ENCODE measurements around the gene TOGARAM2.

TOGARAM2 gene

DNA sequence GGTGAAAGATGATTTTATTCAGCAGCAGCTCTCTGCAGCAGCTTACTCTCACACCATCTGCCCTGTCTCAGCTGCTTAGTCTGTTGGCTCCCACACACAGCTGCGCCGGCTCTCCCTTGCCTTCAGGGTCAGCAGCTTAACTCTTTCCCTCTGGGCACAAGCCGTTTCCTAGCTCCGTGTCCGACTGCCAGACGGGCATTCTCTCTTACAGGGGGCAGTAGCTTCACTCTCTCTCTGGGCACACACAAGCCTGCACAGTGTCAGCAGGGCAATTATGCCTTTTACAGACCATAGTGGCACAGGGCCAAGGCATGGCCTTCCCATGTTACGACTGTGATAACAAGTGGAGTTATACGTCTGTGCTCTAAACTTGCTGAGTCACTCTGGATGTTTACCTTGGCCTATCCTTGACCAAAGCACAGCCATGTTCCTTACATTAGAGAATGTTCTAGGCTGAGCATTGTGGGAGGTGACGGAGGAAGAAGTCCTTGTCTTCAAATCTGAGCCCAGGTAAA, 61.5 kb downstream of the TOGARAM2 start:
- in situ Hi-C loops (cut with HindIII; ENCODE audit: low pct_unique_long_range_greater_than_20kb, low sequenced_read_pairs): no loop called here
- no peak for TF ChIP-seq JUND (IDR thresholded peaks at IDR 0.05; ENCODE audit: low read depth)
- no peak for DNase-seq (ENCODE audit: low read depth in 1 of 2, low spot score in 1 of 2)

DNA sequence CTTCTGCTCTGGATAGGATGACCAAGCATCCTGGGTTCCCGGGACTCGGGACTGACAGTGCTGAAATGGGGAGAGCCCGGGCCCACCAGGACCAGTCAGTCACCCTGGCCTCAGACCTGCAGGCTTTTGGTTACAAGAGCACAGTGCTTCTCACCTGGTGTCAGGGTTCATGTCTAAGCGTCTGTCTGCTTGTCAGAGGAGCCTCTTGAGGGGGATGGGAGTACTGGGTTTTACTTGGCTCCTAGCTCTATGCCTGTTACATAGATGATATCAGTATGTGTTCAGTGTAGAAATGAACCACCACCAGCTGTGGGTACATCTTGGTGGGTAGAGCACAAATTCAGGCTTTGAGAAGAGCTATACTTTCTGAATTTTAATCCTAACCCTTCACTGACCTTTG, 63.4 kb downstream of the TOGARAM2 start:
- no peak for DNase-seq (ENCODE audit: low read depth in 1 of 2, low spot score in 1 of 2)
- in situ Hi-C loops (cut with HindIII; ENCODE audit: low pct_unique_long_range_greater_than_20kb, low sequenced_read_pairs): no loop called here

DNA sequence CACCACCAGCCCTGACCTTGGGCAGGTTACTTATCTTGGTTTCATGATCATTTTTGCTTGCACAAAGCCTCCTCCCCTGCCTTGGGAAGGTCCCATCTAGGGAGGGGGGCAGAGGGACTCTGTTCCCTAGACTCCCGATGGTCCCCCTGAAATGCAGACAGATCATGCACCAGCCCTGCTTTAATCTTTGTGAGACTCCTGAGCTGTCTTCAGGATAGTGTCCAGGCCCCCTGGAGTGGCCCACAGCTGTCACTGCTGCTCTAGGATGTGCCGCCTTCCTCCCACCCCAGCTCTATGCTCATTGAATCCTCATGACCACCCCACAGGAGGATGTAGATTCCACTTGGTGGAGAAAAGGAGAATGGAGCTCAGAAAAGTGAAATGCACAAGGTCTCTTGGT, 65.2 kb downstream of the TOGARAM2 start:
- in situ Hi-C loops (cut with HindIII; ENCODE audit: low pct_unique_long_range_greater_than_20kb, low sequenced_read_pairs): no loop called here
- TF ChIP-seq JUND (IDR thresholded peaks at IDR 0.05; ENCODE audit: low read depth): no peak

More for the DNA sequence above, 63.4 kb downstream of the TOGARAM2 start:
- no peak for TF ChIP-seq JUND (IDR thresholded peaks at IDR 0.05; ENCODE audit: low read depth)

DNA sequence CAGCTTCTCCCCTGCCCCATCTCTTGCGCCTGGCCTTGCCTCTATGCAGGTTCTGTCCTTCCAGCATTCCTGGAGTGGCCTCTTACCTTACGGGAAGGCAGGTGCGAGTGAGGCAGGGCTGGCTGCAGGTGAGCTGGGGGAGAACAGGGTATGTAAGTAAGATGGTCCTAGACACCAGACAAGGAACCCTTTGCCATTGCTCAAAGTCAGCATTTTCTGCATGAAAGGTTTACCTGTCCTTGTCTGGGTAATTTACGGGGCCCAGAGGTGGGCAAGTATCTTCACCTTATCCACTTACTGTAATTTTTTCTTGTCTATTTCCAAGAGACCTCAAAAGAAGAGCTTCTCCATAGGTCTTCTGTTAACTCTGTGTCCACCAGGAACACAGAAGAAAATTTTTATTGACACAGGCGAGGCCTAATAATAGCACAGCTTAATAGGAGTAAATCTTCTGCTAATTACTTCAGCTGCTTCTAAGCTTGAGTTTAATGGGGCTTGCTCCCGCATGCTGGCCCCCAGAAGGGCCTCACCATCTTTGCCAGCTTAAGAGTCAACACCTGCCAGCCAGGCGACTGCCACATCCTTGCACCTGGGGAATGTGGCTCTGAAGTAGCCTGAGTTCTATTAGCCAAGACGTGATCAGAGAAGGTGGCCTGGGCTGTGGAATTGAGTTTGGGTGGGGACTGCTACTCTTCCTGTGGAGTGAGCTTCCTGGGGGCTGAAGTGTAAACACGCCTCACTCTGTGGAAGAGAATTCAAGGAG, 66.2 kb downstream of the TOGARAM2 start:
- in situ Hi-C loops (cut with HindIII; ENCODE audit: low pct_unique_long_range_greater_than_20kb, low sequenced_read_pairs): no loop called here
- DNase-seq (ENCODE audit: low read depth in 1 of 2, low spot score in 1 of 2): no peak
- TF ChIP-seq JUND (IDR thresholded peaks at IDR 0.05; ENCODE audit: low read depth): no peak

More for the DNA sequence above, 65.2 kb downstream of the TOGARAM2 start:
- DNase-seq (ENCODE audit: low read depth in 1 of 2, low spot score in 1 of 2): no peak

DNA sequence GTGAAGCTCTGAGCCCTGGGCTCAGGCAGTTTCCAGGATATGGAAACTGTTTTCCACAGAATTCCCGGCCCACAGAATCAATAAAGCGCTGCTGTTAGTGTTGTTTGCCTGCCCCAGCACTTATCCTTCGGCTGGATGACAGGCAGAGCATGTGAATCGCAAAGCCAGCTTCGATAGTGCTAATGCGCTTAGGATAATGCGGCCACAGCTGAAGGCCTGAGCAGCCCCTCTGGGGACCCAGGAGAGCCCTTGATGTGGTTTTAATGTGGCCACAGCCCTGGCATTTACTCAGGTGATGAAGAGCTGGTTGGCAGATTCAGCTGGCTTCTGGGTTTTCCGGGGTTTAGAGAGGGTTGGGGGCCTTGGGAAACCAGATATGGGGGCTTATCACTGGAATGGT, 69.5 kb downstream of the TOGARAM2 start:
- no peak for TF ChIP-seq JUND (IDR thresholded peaks at IDR 0.05; ENCODE audit: low read depth)
- DNase-seq (ENCODE audit: low read depth in 1 of 2, low spot score in 1 of 2): no peak
- in situ Hi-C loops (cut with HindIII; ENCODE audit: low pct_unique_long_range_greater_than_20kb, low sequenced_read_pairs): no loop called here

DNA sequence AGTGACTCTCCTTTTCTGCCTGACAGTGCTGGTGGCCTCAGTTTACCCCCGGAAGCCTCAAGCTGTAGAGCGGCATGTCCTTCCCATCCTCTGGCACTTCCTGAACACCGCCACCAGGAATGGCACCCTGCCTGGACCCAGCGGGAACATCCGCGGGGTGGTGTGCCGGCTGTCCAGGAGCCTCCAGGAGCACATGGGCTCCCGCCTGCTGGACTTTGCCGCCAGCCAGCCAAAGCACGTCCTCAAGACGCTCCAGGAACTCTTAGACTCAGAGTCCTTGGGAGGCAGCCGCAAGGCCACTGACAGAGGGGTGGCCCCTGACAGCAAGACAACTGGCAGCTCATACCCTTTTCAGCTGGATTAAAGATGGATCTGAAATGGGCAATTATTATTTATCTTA, 70.6 kb downstream of the TOGARAM2 start:
- no peak for TF ChIP-seq JUND (IDR thresholded peaks at IDR 0.05; ENCODE audit: low read depth)
- no peak for DNase-seq (ENCODE audit: low read depth in 1 of 2, low spot score in 1 of 2)
- in situ Hi-C loops (cut with HindIII; ENCODE audit: low pct_unique_long_range_greater_than_20kb, low sequenced_read_pairs): no loop called here

DNA sequence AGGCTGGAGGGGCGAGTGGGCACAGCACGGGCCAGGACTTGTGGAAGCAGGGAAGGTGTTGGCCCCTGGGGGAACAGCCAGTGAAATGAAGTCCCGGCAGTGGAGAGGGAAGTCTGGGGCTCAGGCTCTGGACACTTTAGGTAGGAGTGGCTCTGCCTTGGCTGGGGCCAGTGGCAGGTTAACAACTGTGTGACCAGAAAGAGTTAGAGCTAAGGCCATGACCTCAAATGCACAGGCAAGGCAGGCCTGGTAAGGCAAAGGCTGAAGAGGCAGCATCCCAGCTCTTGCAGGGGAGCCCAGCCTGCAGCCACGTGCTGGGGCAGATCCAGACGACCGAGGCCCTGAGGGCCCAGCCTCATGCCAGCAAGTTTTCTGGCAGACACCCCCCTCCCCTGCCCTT, 71.7 kb downstream of the TOGARAM2 start:
- in situ Hi-C loops (cut with HindIII; ENCODE audit: low pct_unique_long_range_greater_than_20kb, low sequenced_read_pairs): no loop called here

DNA sequence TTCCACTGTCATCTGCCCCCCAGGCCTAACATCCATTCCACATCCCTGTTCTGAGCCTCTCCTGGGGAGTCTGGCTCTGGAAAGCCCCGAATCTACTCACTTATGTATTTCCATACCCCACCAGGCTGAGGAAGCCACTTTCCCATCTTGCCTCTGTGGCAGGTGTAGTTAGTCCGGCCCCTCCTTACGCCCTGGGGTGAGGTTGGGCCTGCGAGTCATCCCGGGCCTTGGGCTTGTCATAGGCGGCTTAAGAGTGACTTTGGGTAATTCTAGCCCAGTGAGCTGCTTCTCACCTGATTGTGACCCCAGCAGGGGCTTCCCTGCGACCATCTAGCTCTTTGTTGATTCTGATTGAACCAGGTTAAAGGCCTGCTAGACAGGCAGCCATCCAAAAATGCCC, 72.1 kb downstream of the TOGARAM2 start:
- in situ Hi-C loops (cut with HindIII; ENCODE audit: low pct_unique_long_range_greater_than_20kb, low sequenced_read_pairs): no loop called here
- DNase-seq (ENCODE audit: low read depth in 1 of 2, low spot score in 1 of 2): no peak
- TF ChIP-seq JUND (IDR thresholded peaks at IDR 0.05; ENCODE audit: low read depth): no peak

More for the DNA sequence above, 71.7 kb downstream of the TOGARAM2 start:
- no peak for DNase-seq (ENCODE audit: low read depth in 1 of 2, low spot score in 1 of 2)
- no peak for TF ChIP-seq JUND (IDR thresholded peaks at IDR 0.05; ENCODE audit: low read depth)

DNA sequence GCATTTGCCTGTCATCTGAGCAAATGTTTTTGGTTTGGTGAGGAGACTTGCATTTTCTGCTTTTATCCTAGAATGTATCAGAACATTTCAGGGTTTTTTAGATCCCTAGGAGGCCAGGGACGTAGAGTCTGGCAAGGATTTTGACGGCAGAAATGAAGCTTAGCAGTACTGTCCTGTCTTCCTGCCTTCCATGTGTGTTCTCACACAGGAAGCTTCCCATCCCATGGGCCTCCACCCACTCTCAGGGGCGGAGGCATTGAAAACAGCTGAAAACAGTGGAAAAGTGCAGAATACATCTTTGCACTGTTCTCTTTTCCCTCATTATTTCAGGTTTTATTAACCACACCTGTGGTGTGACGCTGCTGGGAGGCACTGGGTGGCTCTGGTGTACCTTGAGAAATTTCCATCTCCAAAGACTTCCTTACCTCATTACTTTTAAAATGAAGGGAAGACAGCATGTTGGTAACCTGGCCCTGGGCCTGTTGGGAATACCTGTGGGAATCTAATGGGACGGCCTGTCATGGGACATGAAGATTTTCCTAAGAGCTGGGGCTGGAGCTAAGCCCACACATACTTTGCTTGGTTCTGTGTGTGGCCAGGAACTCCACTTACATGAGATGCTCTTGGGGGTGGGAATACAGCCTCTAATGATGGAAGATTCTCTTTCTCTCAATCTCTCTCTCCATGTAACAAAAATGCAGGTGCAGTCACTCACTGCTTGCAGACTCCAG, 72.7 kb downstream of the TOGARAM2 start:
- peak; percentile 11 to 27 for DNase-seq (ENCODE audit: low read depth in 1 of 2, low spot score in 1 of 2)
- in situ Hi-C loops (cut with HindIII; ENCODE audit: low pct_unique_long_range_greater_than_20kb, low sequenced_read_pairs): no loop called here
- no peak for TF ChIP-seq JUND (IDR thresholded peaks at IDR 0.05; ENCODE audit: low read depth)

DNA sequence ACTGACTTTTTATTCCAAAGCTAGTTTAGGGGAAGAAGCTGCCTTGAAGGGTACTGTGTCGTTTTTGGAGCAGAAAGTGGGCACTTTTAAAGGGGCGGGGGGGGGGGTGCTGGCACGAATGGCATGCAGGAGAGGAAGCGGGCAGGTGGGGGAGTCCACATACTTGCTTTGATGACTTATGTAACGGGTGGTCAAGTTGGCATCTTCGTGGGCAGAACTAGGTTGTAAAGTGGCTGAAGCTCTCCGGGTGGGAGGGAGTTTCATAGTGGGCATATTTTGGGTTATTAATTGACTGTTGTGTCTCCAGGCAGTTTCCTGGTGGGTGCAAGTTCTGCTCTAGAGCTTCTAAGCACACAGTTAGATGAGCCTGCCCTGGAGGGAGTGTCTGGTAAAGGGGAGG, 73.3 kb downstream of the TOGARAM2 start:
- DNase-seq (ENCODE audit: low read depth in 1 of 2, low spot score in 1 of 2): no peak
- TF ChIP-seq JUND (IDR thresholded peaks at IDR 0.05; ENCODE audit: low read depth): no peak
- in situ Hi-C loops (cut with HindIII; ENCODE audit: low pct_unique_long_range_greater_than_20kb, low sequenced_read_pairs): no loop called here

DNA sequence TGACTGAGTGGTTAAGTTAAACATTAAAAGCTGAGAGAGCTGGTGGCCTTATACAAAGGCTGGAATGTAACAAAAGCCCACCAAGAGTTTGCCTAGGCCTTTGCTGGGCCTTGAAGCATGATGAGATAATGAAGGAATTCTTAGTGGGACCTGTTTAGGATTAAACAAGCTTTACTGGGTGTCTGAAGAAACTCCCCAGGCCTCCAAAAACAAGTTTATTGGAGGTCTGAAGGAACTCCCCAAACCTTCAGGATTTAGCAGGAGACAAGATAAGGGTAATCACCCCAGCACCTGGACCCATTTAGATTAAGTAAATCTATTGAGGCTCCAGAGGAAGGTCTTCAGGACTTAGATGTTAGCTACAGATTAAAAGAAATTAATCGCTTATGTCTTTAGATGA, 74.5 kb downstream of the TOGARAM2 start:
- TF ChIP-seq JUND (IDR thresholded peaks at IDR 0.05; ENCODE audit: low read depth): no peak
- no peak for DNase-seq (ENCODE audit: low read depth in 1 of 2, low spot score in 1 of 2)
- in situ Hi-C loops (cut with HindIII; ENCODE audit: low pct_unique_long_range_greater_than_20kb, low sequenced_read_pairs): no loop called here

DNA sequence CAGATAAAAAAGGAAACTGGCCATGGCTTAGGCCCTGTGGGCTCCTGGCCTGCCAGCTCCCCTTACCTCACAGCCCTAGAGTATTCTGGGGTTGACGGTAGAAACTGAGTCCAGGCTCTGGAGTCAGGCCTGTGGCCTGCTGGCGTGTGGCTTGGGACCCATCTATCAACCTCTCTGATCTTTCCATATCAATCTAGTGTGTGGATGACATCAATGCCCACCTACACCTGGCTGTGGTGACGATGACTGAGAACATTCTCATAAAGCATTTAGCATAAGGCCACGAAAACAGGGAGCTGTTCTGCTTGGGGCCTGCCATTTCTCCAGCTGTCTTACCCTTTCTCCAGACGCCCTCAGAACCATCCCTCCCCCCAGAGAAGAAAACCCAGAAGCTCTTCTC, 75.4 kb downstream of the TOGARAM2 start:
- TF ChIP-seq JUND (IDR thresholded peaks at IDR 0.05; ENCODE audit: low read depth): no peak
- no peak for DNase-seq (ENCODE audit: low read depth in 1 of 2, low spot score in 1 of 2)
- in situ Hi-C loops (cut with HindIII; ENCODE audit: low pct_unique_long_range_greater_than_20kb, low sequenced_read_pairs): no loop called here

DNA sequence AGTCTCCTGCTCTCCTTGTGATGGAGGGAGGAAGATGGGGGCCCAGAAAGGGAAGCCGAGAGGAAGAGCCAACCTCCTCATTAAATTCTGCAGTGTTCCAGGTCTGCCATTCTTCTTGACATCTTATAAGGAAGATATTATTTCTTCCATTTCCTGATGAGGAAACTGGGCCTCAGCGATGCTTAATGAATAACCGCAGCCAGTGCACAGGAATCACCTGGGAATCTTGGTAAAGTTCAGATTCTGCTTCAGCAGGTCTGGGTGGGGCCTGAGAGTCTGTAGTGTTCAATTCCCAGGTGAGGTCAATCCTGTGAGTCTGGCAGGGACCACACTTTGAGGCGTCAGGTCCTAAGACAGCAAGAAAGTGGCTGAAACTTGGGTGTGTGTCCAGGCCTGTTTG, 75.9 kb downstream of the TOGARAM2 start:
- in situ Hi-C loops (cut with HindIII; ENCODE audit: low pct_unique_long_range_greater_than_20kb, low sequenced_read_pairs): no loop called here
- no peak for TF ChIP-seq JUND (IDR thresholded peaks at IDR 0.05; ENCODE audit: low read depth)
- DNase-seq (ENCODE audit: low read depth in 1 of 2, low spot score in 1 of 2): no peak

Measured in T47D (cell line).